ENCODE results near the gene NEGR1. TPM values are rescaled to one million over a fixed set of nuclear protein-coding genes. Genes with fewer than 3 reads are reported as not detected.

Gene NEGR1
- total and polyA plus RNA-seq, 9 of the 15 experiments (the other 6 are each of a cell fraction or from before 2014, with no cell fraction given) = not detected

DNA sequence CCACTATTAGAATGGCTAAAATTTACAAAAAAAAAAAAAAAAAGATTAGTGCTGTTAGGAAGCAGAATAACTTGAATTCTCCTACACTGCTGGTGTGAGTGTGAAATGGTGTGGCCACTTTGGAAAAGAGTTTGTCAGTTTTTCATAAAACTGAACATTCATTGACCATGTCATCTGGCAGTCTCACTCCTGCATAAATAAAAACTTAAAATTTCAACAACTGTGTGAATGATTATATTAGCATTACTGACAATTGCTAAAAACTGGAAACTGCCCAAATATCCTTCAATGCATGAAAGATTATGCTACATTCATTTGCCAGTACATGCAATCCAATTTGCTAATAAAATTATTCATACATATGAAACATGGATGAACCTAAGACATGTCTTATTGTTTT is 570.9 kb downstream of the NEGR1 start:
- in situ Hi-C loops (cut with MboI) = no loop called here
- DNase-seq (ENCODE audit: extremely low read depth in 1 of 4, low spot score in 3 of 4) = no peak

More for the DNA sequence above, 570.9 kb downstream of the NEGR1 start:
- 0 out of 2 replicates have a peak, but pooled peaks cover 2% of the 10 kb centered on the region for H3K9me3 ChIP-seq (replicated peaks; ENCODE audit: control insufficient read depth, insufficient read depth, low read depth, low read length)
- H3K27me3 ChIP-seq (ENCODE audit: control insufficient read depth in 2 of 2, insufficient read depth in 2 of 2, low read length in 2 of 2) = no peaks in the 10 kb centered on the region
- ATAC-seq = no peak
- H3K36me3 ChIP-seq (ENCODE audit: control insufficient read depth, insufficient read depth, low read length) = no peaks in the 10 kb centered on the region
- POLR2A ChIA-PET = no interaction called here
- no peak for FAIRE-seq
- no peak overlapping the region for H3K4me3 ChIP-seq
- no peaks in the 10 kb centered on the region for H3K4me1 ChIP-seq (replicated peaks in 1 of 2; ENCODE audit: control insufficient read depth in 2 of 2, insufficient read depth in 2 of 2, low read length in 2 of 2)
- intact Hi-C loops (cut with micrococcal nuclease) = no loop called here
- no TSS peak for BruUV-seq (replicated peaks)
- no peak overlapping the region for H2AFZ ChIP-seq (ENCODE audit: low read depth, low read length)
- H3K27ac ChIP-seq (ENCODE audit: extremely low read depth, low read depth, low read length) = no peak overlapping the region
- CTCF ChIA-PET (ENCODE audit: low intra/inter-chr PET ratio) = no interaction called here
- no peaks in the 10 kb centered on the region for H3K79me2 ChIP-seq (ENCODE audit: control insufficient read depth, insufficient read depth, low read length)
- TF ChIP-seq CREB3L1 (IDR thresholded peaks at IDR 0.05; ENCODE audit: borderline replicate concordance, low read depth) = no peak
- TF ChIP-seq MCM7 (IDR thresholded peaks at IDR 0.05) = no peak
- no peak for TF ChIP-seq PTTG1 (tag; IDR thresholded peaks at IDR 0.05; ENCODE audit: low read depth)
- TF ChIP-seq HNRNPK (IDR thresholded peaks at IDR 0.05; ENCODE audit: low read depth, low read length, poor library complexity, severe bottlenecking) = no peak
- no peak for TF ChIP-seq KLF16 (IDR thresholded peaks at IDR 0.05)
- no peak for TF ChIP-seq ZC3H4 (CRISPR knock-in tag; IDR thresholded peaks at IDR 0.05; ENCODE audit: borderline replicate concordance)
- TF ChIP-seq, protein P1, sequence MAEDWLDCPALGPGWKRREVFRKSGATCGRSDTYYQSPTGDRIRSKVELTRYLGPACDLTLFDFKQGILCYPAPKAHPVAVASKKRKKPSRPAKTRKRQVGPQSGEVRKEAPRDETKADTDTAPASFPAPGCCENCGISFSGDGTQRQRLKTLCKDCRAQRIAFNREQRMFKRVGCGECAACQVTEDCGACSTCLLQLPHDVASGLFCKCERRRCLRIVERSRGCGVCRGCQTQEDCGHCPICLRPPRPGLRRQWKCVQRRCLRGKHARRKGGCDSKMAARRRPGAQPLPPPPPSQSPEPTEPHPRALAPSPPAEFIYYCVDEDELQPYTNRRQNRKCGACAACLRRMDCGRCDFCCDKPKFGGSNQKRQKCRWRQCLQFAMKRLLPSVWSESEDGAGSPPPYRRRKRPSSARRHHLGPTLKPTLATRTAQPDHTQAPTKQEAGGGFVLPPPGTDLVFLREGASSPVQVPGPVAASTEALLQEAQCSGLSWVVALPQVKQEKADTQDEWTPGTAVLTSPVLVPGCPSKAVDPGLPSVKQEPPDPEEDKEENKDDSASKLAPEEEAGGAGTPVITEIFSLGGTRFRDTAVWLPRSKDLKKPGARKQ (CRISPR knock-in tag; IDR thresholded peaks at IDR 0.05) = no peak
- TF ChIP-seq CAMTA2 (CRISPR knock-in tag; conservative IDR thresholded peaks at IDR 0.05) = no peak
- TF ChIP-seq ZFP91 (CRISPR knock-in tag; IDR thresholded peaks at IDR 0.05) = no peak
- TF ChIP-seq FOXA3 (CRISPR knock-in tag; conservative IDR thresholded peaks at IDR 0.05 in 1 of 2, IDR thresholded peaks at IDR 0.05 in 1 of 2) = no peak
- no peaks in the 10 kb centered on the region for H3K9me1 ChIP-seq (ENCODE audit: control insufficient read depth, insufficient read depth, low read length)
- H3K4me2 ChIP-seq (ENCODE audit: insufficient read depth, low read length) = no peak overlapping the region
- H3K9ac ChIP-seq (ENCODE audit: insufficient read depth in 1 of 2, low read depth in 2 of 2, low read length in 2 of 2) = no peak overlapping the region
- H4K20me1 ChIP-seq (replicated peaks; ENCODE audit: control insufficient read depth, insufficient read depth, low read length) = no peaks in the 10 kb centered on the region
